ENCODE results near the gene ARMC6.
"Not testable (repeated sequence)": the region's sequence is repeated elsewhere in the genome, so short reads cannot be mapped to it uniquely, and the experiment has no call there.

Gene ARMC6

DNA sequence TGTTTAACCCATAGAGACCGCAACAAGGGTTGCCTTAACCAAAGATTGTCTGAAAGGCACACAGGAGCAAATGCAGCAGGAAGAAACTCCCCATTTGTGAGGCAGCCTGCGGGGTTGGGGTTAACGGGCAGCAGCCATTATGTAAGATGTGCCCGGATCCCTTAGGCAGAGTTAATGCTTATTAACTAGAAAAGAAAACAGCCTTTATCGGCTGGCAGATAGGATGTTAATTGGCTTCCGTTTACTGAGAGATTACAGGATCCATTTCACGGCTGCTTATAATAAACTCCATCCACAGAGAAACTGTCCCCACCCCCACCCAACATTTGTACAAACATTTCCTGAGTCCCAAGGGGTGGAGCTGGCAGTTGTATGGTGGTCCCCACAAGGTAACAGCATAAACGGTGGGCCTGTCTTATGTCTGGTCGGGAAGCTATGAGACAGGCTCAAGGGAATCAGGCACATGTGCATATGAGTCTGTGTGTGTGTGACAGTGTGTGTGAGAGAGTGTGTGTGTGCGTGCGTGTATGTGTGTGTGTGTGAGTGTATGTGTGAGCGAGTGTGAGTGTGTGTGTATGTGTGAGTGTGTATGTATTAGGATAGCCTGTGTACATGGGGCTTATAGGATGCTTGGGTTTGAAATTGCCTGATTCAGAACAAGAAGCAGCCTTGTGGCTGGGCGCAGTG lies 40.9 kb downstream of the ARMC6 start:
- DNase-seq (ENCODE audit: low read depth in 2 of 2): no peak

DNA sequence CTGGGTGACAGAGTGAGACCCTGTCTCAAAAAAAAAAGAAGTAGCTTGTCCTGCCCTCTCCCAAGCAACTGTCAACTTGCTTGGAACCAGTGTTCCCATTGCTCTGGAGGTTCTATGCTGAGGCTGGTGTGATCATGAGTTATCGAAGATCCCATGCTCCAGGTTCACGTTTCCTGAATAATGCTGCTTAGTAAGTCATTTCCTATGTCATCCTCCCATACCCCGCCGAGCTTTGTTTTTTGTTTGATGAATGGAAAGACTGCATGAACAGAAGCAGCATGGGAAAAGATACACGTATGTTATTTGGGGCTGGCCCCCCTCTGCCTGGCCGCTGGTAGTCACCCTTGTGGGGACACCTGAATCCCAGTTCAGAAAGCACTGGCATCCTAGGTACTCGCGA lies 41.7 kb downstream of the ARMC6 start:
- DNase-seq (ENCODE audit: low read depth in 2 of 2): no peak

DNA sequence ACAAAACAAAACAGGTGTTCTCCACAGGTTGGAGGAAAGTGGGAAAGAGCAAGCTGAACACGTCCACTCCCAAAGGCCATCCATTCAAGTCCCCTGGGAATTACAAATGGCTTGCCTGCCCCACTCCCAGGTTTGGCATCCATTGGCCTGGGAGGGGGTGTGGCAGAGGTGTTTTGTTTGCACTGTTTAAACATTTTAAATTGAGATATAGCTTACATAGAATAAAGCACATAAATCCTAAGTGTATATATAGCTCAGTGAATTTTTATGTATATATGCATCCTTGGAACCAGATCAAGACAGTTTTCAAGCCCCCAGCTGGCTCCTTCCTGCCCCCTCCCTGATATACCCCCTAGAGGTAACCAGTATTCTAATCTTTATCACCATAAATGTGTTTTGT lies 43.1 kb downstream of the ARMC6 start:
- no peak for DNase-seq (ENCODE audit: low read depth in 2 of 2)

DNA sequence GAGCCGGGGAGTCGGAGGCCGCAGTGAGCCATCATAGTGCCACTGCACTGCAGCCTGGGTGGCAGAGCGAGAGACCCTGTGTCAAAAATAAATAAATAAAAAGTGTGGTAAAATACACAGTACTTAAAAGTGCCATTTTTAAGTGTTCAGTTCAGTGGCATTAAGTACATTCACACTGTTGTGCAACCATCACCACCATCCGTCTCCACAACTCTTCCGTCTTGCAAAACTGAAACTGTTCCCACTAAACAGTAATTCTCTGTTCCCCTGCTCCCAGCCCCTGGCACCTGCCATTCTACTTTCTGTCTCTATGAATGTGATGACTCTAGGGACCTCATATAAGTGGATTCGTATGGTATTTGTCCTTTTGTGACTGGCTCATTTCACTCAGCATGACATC lies 43.7 kb downstream of the ARMC6 start:
- DNase-seq (ENCODE audit: low read depth in 2 of 2): no peak

DNA sequence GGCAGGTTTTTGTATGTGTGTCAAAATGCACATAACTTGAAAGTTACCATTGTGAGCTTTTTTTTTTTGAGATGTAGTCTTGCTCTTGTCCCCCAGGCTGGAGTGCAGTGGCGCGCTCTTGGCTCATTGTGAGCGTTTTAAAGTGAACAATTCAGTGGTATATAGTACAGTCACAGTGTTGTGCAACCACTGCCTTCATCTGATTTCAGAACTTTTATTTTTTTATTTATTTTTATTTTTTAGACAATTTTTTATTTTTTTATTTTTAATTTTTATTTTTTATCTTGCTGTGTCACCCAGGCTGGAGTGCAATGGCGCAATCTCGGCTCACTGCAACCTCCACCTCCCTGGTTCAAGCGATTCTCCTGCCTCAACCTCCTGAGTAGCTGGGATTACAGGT lies 45.4 kb downstream of the ARMC6 start:
- DNase-seq (ENCODE audit: low read depth in 2 of 2): no peak

DNA sequence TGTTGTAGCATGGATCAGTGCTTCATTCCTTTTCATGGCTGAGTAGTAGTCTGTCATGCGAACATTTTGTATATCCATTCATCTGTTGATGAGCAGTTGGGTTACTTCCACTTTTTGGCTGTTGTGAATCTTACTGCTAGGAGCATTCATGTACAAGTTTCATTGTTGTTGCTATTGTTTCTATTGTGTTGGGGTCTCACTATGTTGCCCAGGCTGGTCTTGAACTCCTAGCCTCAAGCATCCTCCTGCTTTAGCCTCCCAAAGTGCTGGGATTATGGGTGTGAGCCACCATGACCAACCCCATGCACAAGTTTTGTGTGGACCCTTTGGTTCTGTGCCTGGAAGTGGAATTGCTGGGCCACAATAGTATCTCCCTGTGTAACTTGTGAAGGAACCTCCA lies 46.2 kb downstream of the ARMC6 start:
- no peak for DNase-seq (ENCODE audit: low read depth in 2 of 2)

DNA sequence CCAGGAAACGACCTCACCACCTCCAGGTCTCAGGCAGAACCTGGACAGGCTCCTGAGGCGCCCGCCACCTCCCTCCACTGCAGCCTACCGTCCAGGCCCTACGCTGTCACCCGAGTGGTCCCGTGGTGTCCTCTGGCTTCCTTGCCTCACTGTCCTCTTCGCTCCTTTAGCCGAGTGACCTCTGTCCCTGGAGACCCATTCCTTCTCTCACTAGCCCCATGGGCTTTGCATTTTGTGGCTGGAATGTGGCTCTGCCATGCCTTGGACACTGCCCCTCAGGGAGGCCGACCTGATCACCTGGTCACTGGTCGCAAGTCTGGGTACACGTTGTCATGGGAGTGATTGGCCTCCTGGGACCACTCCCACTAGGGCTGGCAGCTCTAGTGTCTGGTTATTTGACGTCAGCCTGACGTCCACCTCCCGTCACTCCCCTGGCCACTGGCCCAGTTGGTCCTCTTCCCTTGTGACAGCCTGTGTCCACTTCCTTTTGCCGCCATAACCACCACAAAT lies 48.3 kb downstream of the ARMC6 start:
- DNase-seq (ENCODE audit: low read depth in 2 of 2): no peak

DNA sequence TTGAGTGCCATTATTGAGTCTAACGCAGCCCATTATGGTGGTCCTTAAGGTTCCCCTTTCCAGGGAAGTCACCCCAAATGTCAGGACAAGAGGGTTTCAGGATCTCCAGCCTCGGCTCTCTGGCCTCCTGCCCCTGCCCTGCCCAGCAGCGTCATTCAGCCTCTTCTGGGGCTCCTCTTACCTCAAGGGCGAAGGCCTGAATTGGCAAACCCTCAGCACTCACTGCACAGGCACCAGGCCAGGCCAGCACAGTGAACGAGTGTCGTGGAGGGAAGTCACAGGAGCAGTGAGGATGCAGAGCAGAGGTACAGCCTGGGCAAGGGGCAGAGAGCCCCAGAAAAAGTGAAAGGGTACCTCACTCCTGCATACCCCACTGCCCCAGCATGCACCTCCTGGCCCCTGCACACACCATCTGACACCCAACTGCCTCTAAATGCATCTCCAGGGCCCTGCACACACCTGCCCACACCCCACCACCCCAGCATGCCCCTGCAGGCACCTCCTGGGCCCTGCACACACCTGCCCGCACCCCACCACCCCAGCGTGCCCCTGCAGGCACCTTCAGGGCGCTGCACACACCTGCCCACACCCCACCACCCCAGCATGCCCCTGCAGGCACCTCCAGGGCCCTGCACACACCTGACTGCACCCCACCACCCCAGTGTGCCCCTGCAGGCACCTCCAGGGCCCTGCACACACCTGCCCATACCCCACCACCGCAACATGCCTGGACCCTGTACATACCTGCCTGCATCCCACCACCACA lies 50.2 kb downstream of the ARMC6 start:
- DNase-seq (ENCODE audit: low read depth in 2 of 2): no peak

DNA sequence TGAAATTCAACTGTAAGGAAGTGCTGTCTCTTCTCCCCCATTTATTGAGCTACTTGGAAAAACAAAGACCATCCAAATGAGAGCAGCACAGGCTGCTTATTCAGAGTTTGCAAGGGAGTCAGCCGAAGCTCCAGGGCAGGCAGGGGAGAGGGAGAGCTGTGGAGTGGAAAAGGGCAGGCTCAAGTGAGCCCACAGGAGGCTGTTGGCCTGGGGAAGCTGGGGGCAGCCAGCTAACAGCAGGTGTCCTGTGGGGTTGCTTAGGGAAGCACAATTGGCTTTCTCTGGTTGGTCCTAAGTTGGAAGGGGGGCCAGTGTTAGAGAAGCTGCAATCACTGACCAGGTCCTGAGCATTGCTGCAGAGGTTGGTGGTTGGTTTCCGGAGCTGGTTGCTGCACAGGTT lies 54.3 kb downstream of the ARMC6 start:
- DNase-seq (ENCODE audit: low read depth in 2 of 2): no peak

DNA sequence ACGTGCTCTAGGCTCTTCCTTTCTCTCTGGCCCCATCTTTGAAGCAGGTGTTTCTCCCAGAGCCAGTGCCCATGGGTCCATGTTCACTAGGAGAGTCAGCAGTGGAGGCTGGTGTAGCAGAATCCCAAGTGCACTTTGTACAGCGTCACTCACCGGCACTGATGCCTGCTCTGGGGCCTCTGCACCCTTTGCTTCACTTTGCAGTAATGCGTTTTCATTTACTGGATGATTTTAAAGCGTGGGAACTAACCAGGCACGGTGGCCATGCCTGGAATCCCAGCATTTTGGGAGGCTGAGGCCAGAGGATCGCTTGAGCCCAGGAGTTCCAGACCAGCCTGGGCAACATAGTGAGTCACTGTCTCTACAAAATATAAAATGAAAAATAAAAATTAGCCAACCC lies 61.1 kb downstream of the ARMC6 start:
- DNase-seq (ENCODE audit: low read depth in 2 of 2): no peak

DNA sequence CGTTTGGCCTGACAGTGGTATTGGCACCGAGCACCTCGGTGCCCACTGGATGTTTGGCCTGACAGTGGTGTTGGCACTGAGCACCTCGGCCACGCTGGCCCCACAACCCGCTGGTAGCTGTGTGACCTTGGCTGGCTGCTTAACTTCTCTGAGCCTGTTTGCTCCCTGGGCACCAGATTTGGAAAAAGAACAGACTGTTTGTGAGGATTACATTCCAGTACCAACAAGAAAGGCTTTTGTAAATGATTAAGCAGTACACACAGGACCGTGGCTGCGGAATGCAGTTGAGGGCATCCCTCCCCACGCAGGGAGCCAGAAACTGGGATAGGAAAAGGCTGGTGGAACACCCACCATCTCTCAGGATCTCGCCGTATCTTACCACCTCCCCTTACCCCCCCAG lies 62.3 kb downstream of the ARMC6 start:
- DNase-seq (ENCODE audit: low read depth in 2 of 2): no peak

DNA sequence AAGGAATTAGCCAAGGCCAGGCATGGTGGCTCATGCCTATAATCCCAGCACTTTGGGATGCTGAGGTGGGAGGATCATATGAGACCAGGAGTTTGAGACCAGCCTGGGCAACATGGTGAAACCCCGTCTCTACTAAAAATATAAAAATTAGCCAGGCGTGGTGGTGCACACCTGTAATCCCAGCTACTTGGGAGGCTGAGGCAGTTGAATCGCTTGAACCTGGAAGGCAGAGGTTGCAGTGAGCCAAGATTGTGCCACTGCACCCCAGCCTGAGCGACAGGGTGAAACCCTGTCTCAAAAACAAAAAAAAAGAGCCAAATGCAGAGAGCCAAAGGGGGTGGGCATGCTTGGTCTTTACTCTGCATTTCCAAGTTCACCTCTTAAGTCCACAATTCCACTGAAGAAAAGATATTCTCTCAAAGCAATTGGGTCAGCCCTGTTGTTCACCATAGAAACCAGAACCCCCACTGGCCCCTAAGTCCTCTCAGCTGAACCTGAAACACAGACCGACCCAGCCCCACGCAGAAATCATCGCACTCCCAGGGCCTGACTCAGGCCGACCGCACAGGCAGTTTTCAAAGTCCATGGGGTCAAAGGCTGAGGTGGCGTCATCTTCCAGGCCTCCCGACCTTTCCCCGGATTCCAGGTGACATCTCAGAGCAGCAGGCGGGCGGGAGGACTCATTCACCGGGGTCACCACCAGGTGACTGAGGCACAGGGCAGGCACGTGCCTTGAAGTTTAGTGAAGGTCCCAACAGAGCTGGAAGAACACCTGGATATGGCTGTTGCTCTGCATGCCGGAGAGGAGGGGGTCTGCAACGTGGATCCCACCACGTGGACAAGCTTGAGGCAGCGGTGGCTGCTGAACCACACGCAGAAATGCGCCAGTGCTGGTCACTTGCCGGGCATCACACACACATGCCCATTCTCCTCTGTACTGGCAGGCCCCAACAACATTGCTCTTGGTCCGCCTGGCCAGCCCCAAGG lies 63.5 kb downstream of the ARMC6 start:
- DNase-seq (ENCODE audit: low read depth in 2 of 2): no peak

DNA sequence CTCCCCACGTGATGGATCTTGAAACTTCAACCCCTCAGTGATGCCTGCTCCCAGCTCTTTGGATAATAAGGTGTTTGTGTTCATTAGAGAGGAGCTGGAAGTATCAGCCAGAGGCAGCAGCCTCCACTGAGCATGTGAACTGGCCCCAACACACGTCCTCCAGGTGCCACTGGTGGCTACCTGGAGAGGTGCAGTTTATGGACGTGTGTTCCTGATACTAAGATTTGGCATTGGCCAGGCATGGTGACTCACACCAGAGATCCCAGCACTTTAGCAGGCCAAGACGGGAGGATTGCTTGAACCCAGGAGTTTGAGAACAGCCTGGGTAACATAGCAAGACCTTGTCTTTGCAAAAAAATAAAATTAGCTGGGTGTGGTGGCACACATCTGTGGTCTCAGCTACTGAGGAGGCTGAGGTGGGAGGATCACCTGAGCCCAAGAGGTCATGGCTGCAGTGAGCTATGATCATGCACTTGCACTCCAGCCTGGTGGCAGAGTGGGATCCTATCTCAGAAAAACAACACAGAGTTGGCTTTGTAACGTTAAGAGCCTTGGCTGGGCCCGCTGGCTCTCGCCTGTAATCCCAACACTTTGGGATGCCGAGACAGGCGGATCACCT lies 64.8 kb downstream of the ARMC6 start:
- DNase-seq (ENCODE audit: low read depth in 2 of 2): no peak

DNA sequence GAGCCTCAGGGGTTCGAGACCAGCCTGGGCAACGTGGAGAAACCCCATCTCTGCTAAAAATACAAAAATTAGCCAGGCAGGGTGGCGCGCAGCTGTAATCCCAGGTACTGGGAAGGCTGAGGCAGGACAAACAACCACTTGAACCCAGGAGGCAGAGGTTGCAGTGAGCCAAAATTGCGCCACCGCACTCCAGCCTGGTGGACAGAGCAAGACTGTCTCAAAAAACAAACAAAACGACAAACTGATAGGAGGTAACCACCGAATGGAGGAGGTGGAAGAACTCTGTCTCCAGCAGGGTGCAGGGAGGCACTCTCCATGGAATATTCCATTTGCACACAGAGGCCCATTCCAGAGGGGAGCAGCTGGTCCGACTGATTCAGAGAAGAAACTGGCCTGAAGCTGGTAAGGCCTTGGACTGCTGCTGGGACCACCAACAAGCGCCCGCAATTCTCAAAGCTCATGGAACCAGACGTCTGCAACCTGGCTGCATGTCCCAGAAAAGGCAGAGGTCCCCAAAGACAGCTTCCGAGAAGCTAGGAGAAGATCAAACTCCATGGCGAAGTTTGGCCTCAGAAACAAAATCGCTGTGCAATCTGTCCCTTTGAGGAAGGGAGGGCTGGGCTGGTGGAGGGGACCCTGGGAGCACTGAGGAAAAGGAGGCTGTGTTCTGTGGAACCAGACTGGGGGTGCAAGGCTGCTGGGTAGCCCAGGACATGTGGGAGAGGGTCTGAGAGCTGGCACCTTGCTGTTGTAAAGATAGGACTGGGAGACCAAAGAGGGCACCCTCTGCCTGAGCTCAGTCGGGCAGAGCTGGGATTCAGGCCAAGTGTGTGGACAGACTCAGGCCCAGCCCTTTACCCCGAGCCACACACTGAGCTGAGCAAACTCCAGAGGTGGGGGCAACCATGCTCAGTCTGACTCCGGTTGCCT lies 65.6 kb downstream of the ARMC6 start:
- DNase-seq (ENCODE audit: low read depth in 2 of 2): no peak

DNA sequence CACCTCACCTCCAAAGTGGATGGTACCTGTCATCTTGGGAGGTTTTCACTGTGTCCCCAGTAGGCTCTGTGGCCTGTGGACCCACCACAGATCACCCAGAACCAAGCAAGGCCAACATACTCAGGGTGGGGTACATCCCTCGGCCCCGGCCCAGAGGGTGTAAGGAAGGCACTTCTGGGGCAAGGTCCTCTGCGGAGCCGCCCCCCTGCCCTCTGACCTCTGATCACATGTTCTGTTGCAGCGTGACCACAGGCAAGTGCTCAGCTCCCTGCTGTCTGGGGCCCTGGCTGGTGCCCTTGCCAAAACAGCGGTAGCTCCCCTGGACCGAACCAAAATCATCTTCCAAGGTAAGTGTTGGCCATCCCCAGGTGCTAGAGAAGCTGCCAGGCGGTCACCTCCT lies 68.1 kb downstream of the ARMC6 start:
- DNase-seq (ENCODE audit: low read depth in 2 of 2): no peak

DNA sequence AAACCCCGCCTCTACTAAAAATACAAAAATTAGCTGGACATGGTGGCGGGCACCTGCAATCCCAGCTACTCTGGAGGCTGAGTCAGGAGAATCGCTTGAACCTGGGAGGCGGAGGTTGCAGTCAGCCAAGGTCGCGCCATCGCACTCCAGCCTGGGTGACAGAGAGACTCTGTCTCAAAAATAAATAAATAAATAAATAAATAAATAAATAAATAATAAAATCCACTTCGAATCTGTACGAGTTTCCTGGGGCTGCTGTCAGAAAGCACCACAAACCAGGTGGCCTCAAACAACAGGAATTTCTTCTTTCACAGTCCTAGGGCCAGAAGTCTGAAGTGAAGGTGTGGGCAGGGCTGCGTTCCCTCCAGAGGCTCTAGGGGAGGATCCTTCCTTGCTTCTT lies 69.2 kb downstream of the ARMC6 start:
- DNase-seq (ENCODE audit: low read depth in 2 of 2): not testable (repeated sequence)

DNA sequence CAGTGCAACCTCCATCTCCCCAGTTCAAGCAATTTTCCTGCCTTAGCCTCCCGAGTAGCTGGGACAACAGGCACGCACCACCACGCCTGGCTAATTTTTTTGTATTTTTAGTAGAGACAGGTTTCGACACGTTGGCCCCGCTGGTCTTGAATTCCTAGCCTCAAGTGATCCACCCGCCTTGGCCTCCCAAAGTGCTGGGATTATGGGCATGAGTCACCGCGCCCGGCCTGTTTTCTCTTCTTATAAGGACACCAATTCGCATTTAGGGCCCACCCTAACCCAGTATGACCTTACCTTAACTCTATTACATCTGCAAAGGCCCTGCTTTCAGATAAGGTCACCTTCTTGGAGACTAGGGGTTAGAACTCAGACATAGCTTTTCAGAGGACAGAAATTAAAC lies 69.8 kb downstream of the ARMC6 start:
- DNase-seq (ENCODE audit: low read depth in 2 of 2): no peak

DNA sequence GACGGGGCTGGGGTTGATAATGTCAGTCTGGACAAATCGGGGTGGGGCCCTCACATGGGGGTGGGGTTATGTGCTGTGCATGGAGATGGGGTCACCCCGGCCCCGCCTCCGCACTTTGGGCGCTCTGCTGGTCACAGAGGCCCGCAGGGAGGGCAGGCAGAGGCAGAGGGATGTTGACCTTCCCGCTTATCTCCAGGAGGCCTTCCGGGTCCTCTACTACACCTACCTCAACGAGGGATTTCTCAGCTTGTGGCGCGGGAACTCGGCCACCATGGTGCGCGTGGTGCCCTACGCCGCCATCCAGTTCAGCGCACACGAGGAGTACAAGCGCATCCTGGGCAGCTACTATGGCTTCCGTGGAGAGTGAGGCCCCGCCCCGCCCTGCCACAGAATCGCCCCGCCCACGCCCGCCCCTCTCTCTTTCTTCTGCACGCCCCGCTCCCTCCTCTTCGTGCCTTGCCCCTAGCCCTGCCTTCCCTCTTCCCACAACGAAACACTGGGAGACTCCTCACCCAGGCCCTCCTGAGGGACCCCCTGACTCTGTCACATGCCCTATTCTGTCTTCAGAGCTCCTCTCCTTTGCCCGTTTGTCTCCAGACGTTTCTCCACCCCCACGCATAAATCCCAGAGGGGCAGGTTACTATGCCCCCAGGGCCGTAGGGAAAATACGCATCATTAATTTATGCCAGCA lies 72.1 kb downstream of the ARMC6 start:
- no peak for DNase-seq (ENCODE audit: low read depth in 2 of 2)

DNA sequence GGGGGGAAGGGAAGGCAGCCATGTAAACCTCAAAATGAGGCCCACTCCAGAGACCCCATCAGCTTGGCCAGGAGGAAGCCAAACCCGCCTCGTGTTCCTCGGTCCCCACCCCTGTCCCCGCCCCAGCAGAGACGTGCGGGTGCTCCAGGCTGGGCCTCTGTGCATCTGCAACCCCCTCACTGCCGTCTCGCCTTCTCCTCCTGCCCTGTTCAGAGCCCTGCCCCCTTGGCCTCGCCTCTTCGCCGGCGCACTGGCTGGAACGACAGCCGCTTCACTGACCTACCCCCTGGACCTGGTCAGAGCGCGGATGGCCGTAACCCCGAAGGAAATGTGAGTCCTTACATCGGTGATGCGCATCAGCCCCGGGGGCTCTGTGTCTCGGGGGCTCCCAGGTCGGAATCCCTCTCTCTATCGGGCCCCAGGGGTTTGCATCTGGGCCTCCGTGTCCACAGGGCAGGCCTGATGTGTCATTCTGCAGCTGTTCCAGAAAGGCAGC lies 72.7 kb downstream of the ARMC6 start:
- DNase-seq (ENCODE audit: low read depth in 2 of 2): no peak

DNA sequence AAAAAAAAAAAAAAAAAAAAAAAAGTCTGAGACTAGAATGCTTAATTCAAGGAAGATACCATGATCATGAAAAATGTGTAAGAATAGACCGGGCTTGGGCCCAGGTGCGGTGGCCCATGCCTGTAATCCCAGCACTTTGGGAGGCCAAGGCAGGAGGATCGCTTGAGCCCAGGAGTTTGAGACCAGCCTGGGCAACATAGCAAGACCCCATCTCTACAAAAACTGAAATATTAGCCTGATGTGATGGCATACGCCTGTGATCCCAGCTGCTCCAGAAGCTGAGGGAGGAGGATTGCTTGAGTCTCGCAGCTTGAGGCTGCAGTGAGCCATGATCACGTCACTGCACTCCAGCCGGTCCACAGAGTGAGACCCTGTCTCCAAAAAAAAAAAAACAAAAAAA lies 73.5 kb downstream of the ARMC6 start:
- not testable (repeated sequence) for DNase-seq (ENCODE audit: low read depth in 2 of 2)

All from activated CD4-positive, alpha-beta T cell treated with anti-CD3 and anti-CD28 coated beads for 24 hours (primary cell).